SK-N-SH (cell line): Measurements from ENCODE around the gene TOP3B. TPM values are rescaled to one million over a fixed set of nuclear protein-coding genes. Genes with fewer than 3 reads are reported as not detected.

Experiments
- CTCF ChIA-PET: fragments of 300-600, 350-600 bp; formaldehyde crosslinking; extraction: SDS; loops from one replicate; lab custom pipeline; 2021; lab: Yijun Ruan, JAX
- POLR2A ChIA-PET: fragments of 350-600 bp; sonication (Branson Sonifier 250); formaldehyde crosslinking; extraction: SDS; loops from one replicate; lab custom pipeline; 2020; ENCODE audit warnings: antibody characterized with exemption, inconsistent platforms; lab: Yijun Ruan, JAX
- DNase-seq: peaks from one replicate; pipeline ENCODE4 v3.0.0; 2012
- H2AFZ ChIP-seq: fragments of 200-600 bp; sonication (generic); 2 replicates; pipeline ENCODE4 v1.8.1; 2016; ENCODE audit warnings: antibody characterized with exemption, mild to moderate bottlenecking, low read depth
- H3F3A ChIP-seq: fragments of 200-600 bp; sonication (generic); replicated peaks from 2 replicates; pipeline ENCODE3; 2016; ENCODE audit warnings: antibody characterized with exemption, mild to moderate bottlenecking; ENCODE audit not compliant: insufficient read depth
- H3K27ac ChIP-seq, 2 experiments: fragments of 200-500 bp in 1 of 2; fragments of 200-600 bp in 1 of 2; sonication (Bioruptor generic) in 1 of 2; sonication (generic), shearing (Covaris generic) in 1 of 2; 2 replicates each; pipeline versions ENCODE4 v1.5.1 to v1.6.1; 2014 to 2016; ENCODE audit warnings: low read depth in 2 of 2, inconsistent platforms in 1 of 2, low read length in 1 of 2, mild to moderate bottlenecking in 1 of 2, mixed read lengths in 1 of 2
- H3K27me3 ChIP-seq: fragments of 200-600 bp; sonication (generic), shearing (Covaris generic); 2 replicates; pipeline ENCODE4 v1.6.1; 2016; ENCODE audit warnings: mixed run types; ENCODE audit not compliant: insufficient read depth
- H3K36me3 ChIP-seq, 2 experiments: fragments of 200-500 bp in 1 of 2; fragments of 200-600 bp in 1 of 2; sonication (Bioruptor generic) in 1 of 2; sonication (generic) in 1 of 2; replicated peaks in 1 of 2; 2 replicates each; pipeline versions ENCODE3 to v1.5.1; 2014 to 2016; ENCODE audit warnings: low read length in 1 of 2, mild to moderate bottlenecking in 1 of 2; ENCODE audit not compliant: insufficient read depth in 2 of 2, control insufficient read depth in 1 of 2
- H3K4me1 ChIP-seq, 2 experiments: fragments of 200-500 bp in 1 of 2; fragments of 200-600 bp in 1 of 2; sonication (Bioruptor generic) in 1 of 2; sonication (generic), shearing (Covaris generic) in 1 of 2; 2 replicates each; pipeline versions ENCODE4 v1.5.1 to v1.6.1; 2014 to 2016; ENCODE audit warnings: low read depth in 1 of 2, low read length in 1 of 2, mixed run types in 1 of 2; ENCODE audit not compliant: insufficient read depth in 2 of 2, control insufficient read depth in 1 of 2
- H3K4me2 ChIP-seq: fragments of 200-600 bp; sonication (generic), shearing (Covaris generic); 2 replicates; pipeline ENCODE4 v1.6.1; 2017; ENCODE audit warnings: mixed run types
- H3K4me3 ChIP-seq, 2 experiments: fragments of 200-500 bp in 1 of 2; fragments of 200-600 bp in 1 of 2; sonication (Bioruptor generic) in 1 of 2; sonication (generic), shearing (Covaris generic) in 1 of 2; 2 replicates each; pipeline versions ENCODE4 v1.5.1 to v1.8.1; 2014 to 2016; ENCODE audit warnings: low read depth in 2 of 2, inconsistent platforms in 1 of 2, low read length in 1 of 2, mild to moderate bottlenecking in 1 of 2, mixed read lengths in 1 of 2, moderate library complexity in 1 of 2
- H3K79me2 ChIP-seq: fragments of 200-600 bp; sonication (generic); 2 replicates; pipeline ENCODE4 v1.8.1; 2017; ENCODE audit warnings: mild to moderate bottlenecking; ENCODE audit not compliant: insufficient read depth
- H3K9ac ChIP-seq: fragments of 200-600 bp; sonication (generic); 2 replicates; pipeline ENCODE4 v1.6.1; 2017; ENCODE audit warnings: mixed run types
- H3K9me2 ChIP-seq: fragments of 200-600 bp; sonication (generic); 2 replicates; pipeline ENCODE4 v1.6.1; 2017; ENCODE audit warnings: mixed run types
- H3K9me3 ChIP-seq: fragments of 200-600 bp; sonication (generic); 2 replicates; pipeline ENCODE4 v1.6.1; 2017; ENCODE audit warnings: mixed run types, mild to moderate bottlenecking, moderate library complexity
- H4K20me1 ChIP-seq: fragments of 200-600 bp; sonication (generic); 2 replicates; pipeline ENCODE4 v1.6.1; 2017; ENCODE audit warnings: mild to moderate bottlenecking, mixed run types; ENCODE audit not compliant: insufficient read depth
- CHD2 ChIP-seq: fragments of 150-350 bp; IDR thresholded peaks from 2 replicates; pipeline ENCODE4 v1.6.1; 2018; ENCODE audit warnings: low read length; ENCODE audit not compliant: partially characterized antibody
- EZH2phosphoT487 ChIP-seq: fragments of 200-600 bp; sonication (generic); IDR thresholded peaks from 2 replicates; pipeline ENCODE4 v1.6.1; 2017; ENCODE audit warnings: low read depth, mixed run types, mild to moderate bottlenecking, antibody characterized with exemption, moderate library complexity, borderline replicate concordance
- FOSL2 ChIP-seq: IDR thresholded peaks from 2 replicates; pipeline ENCODE4 v1.4.0; 2012; ENCODE audit warnings: low read depth, mild to moderate bottlenecking, moderate library complexity, borderline replicate concordance
- FOXJ3 ChIP-seq: sonication (generic); formaldehyde crosslinking; IDR thresholded peaks from 2 replicates; pipeline ENCODE4 v1.5.1; 2020; ENCODE audit warnings: mild to moderate bottlenecking, missing genetic modification reagents
- GABPA ChIP-seq: IDR thresholded peaks from 2 replicates; pipeline ENCODE4 v1.4.0; 2012; ENCODE audit warnings: low read depth, mild to moderate bottlenecking
- JUND ChIP-seq: IDR thresholded peaks from 2 replicates; pipeline ENCODE4 v1.4.0; 2012
- NFIC ChIP-seq: IDR thresholded peaks from 2 replicates; pipeline ENCODE4 v1.4.0; 2012; ENCODE audit warnings: borderline replicate concordance
- PBX3 ChIP-seq: IDR thresholded peaks from 2 replicates; pipeline ENCODE4; 2012
- POLR2AphosphoS5 ChIP-seq: IDR thresholded peaks from 2 replicates; pipeline ENCODE4 v1.6.1; 2012; ENCODE audit warnings: low read depth, low read length
- RCOR1 ChIP-seq: fragments of 150-350 bp; IDR thresholded peaks from 2 replicates; pipeline ENCODE4 v1.6.1; 2017; ENCODE audit warnings: antibody characterized with exemption, low read length
- REST ChIP-seq: IDR thresholded peaks from 2 replicates; pipeline ENCODE4 v1.6.1; 2012; ENCODE audit warnings: mild to moderate bottlenecking, low read depth, low read length, moderate library complexity
- RFX5 ChIP-seq: IDR thresholded peaks from 2 replicates; pipeline ENCODE4 v1.6.1; 2012; ENCODE audit warnings: mild to moderate bottlenecking, improper control_type of control experiment, low read length
- WGBS: methylation state at CpG from one replicate; pipeline ENCODE4 v1.1.6; 2017; ENCODE audit warnings: low lambda C conversion rate; 5-methylcytosine and 5-hydroxymethylcytosine counted together
- polyA plus RNA-seq, 3 experiments: library from polyadenylated mRNA; depleted of rRNA; stranded (reverse); fragments of >200 nt; gene quantifications; 2 replicates each; pipeline ENCODE4 v1.2.3, GENCODE V29; 2012
- TF ChIP-seq, protein P1 (sequence below): fragments of 150-350 bp; IDR thresholded peaks from 2 replicates; pipeline ENCODE4 v1.6.1; 2016; ENCODE audit warnings: mild to moderate bottlenecking, low read depth, low read length

The TOP3B gene
- polyA plus RNA-seq, 1 of the 3 experiments (the other 2 are of a cell fraction): 14.4 TPM

DNA sequence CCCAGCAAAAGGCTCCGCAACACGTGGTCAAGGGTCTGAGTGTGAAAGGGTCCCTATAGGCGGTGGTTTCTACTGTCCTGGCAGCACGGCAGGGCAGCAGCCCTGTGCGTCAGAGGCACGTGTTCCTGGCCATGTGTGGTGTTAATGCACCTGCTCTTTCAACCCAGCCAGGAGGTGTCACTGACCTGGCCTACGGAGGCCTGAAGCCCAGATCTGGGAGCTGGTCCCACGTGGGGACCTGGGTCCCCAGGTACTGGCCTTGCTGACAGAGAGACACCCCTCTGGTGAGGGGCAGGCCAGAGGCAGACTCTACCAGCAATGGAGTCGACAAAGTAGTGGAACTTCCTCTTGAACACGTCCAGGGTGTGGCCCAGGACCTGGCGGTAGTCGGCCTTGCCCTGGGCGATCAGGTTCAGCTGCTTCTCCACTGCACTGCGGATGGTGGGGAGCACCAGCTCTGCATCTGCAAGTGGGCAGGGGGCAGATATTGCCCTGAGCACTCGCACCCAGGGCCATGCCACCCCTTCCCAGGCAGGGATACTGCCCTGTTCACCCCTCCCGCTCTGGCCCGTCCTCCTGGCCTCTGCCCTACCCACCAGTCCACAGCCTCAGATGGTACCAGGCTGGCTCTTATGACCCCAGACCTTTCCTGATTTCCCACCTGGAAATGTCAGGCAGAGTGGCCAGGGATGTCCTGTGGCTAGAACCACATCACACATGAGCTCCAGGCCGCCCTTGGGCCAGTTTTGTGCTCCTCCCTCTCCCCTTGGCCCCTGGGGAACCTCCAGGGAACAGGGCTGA, 23.1 kb downstream of the TOP3B start:
- Histone ChIP-seq H3K4me3 (no peak overlapping the region), H4K20me1 (no peaks in the 10 kb centered on the region), H3K9ac (no peak overlapping the region), H3K79me2 (no peaks in the 10 kb centered on the region), H3K36me3 (peaks cover 6 to 46% of the 10 kb centered on the region in 2 experiments), H2AFZ (no peak overlapping the region), H3F3A (no peaks in the 10 kb centered on the region), H3K9me3 (no peaks in the 10 kb centered on the region), H3K9me2 (no peaks in the 10 kb centered on the region), H3K27me3 (no peaks in the 10 kb centered on the region), H3K4me2 (no peak overlapping the region), H3K27ac (no peak overlapping the region), H3K4me1 (no peaks in the 10 kb centered on the region)
- CTCF ChIA-PET: interaction anchor here (1.5 to 2.3 kb wide), 2 partner anchors 13 to 21 kb away, joined by 7 to 11 read pairs; no protein-coding TSS in a partner anchor
- DNase-seq: no peak
- POLR2A ChIA-PET: interaction anchor here (0.6 to 1.2 kb wide), 2 partner anchors 10 to 360 kb away, joined by 4 to 6 read pairs; no protein-coding TSS in a partner anchor
- TF ChIP-seq PBX3 (no peak), POLR2AphosphoS5 (no peak), JUND (no peak), FOSL2 (no peak), NFIC (no peak), EZH2phosphoT487 (no peak), REST (no peak), RCOR1 (no peak), RFX5 (no peak), FOXJ3 (no peak), GABPA (no peak), CHD2 (no peak)
- TF ChIP-seq, protein P1, sequence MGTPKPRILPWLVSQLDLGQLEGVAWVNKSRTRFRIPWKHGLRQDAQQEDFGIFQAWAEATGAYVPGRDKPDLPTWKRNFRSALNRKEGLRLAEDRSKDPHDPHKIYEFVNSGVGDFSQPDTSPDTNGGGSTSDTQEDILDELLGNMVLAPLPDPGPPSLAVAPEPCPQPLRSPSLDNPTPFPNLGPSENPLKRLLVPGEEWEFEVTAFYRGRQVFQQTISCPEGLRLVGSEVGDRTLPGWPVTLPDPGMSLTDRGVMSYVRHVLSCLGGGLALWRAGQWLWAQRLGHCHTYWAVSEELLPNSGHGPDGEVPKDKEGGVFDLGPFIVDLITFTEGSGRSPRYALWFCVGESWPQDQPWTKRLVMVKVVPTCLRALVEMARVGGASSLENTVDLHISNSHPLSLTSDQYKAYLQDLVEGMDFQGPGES: no peak
- WGBS: 97% methylated on average over 6 of the region's 18 CpGs
